PC-3 (cell line): ENCODE measurements around the gene LRRC51. TPM values are rescaled to one million over a fixed set of nuclear protein-coding genes. Genes with fewer than 3 reads are reported as not detected.

ENCODE experiments used
- ATAC-seq: fragments of 200-7000 bp; cut with Tn5 transposase; 2 replicates; pipeline ENCODE4 v1.9.1; 2020; ENCODE audit warnings: mild to moderate bottlenecking, moderate library complexity
- BruUV-seq: library from RNA; stranded (reverse); fragments of 400-500 nt; replicated peaks from 2 replicates; lab custom pipeline; 2021; lab: Mats Ljungman, UMichigan
- CTCF ChIA-PET: fragments of 300-600 bp; sonication (Branson Sonifier 250); formaldehyde crosslinking; loops from one replicate; lab custom pipeline; 2022; ENCODE audit warnings: antibody characterized with exemption; lab: Charles Lee
- POLR2A ChIA-PET: fragments of 300-600 bp; sonication (Branson Sonifier 250); formaldehyde crosslinking; loops from one replicate; lab custom pipeline; 2022; ENCODE audit warnings: antibody characterized with exemption; ENCODE audit not compliant: unreplicated experiment; lab: Charles Lee
- DNase-seq: peaks from one replicate; pipeline ENCODE4 v3.0.0-alpha.2; 2015
- H2AFZ ChIP-seq: fragments of 300-600 bp; sonication (generic); 2 replicates; pipeline ENCODE4 v1.6.0; 2016; ENCODE audit warnings: antibody characterized with exemption, low read length
- H3F3A ChIP-seq: fragments of 300-600 bp; sonication (generic); one replicate; pipeline ENCODE4 v1.6.0; 2017; ENCODE audit warnings: antibody characterized with exemption, low read length, control low read depth, mild to moderate bottlenecking; ENCODE audit not compliant: unreplicated experiment
- H3K27ac ChIP-seq: fragments of 300-600 bp; sonication (generic); 2 replicates; pipeline ENCODE4 v1.5.1; 2016; ENCODE audit warnings: mild to moderate bottlenecking, low read length
- H3K27me3 ChIP-seq: fragments of 300-600 bp; sonication (generic); 2 replicates; pipeline ENCODE4 v1.6.1; 2016; ENCODE audit warnings: low read length, mixed read lengths
- H3K36me3 ChIP-seq: fragments of 300-600 bp; sonication (generic); 2 replicates; pipeline ENCODE4 v1.6.1; 2016; ENCODE audit warnings: low read depth, mixed run types, low read length, mixed read lengths
- H3K4me1 ChIP-seq: fragments of 300-600 bp; sonication (generic); 2 replicates; pipeline ENCODE4 v1.5.1; 2016; ENCODE audit warnings: low read length; ENCODE audit not compliant: insufficient read depth
- H3K4me2 ChIP-seq: fragments of 300-600 bp; sonication (generic); 2 replicates; pipeline ENCODE4 v1.6.0; 2016; ENCODE audit warnings: low read length
- H3K4me3 ChIP-seq: fragments of 300-600 bp; sonication (generic); 2 replicates; pipeline ENCODE4 v1.5.1; 2016; ENCODE audit warnings: mild to moderate bottlenecking, low read length, mixed read lengths
- H3K79me2 ChIP-seq: fragments of 300-600 bp; sonication (generic); 2 replicates; pipeline ENCODE4 v1.6.1; 2017; ENCODE audit warnings: low read length, mixed read lengths
- H3K9ac ChIP-seq: fragments of 300-600 bp; sonication (generic); 2 replicates; pipeline ENCODE4 v1.6.0; 2016; ENCODE audit warnings: mild to moderate bottlenecking, low read length
- H3K9me2 ChIP-seq: fragments of 300-600 bp; sonication (generic); replicated peaks from 2 replicates; pipeline ENCODE4 v1.6.1; 2016; ENCODE audit warnings: mixed run types, low read length, mixed read lengths
- H3K9me3 ChIP-seq: fragments of 300-600 bp; sonication (generic); 2 replicates; pipeline ENCODE4 v1.6.1; 2016; ENCODE audit warnings: low read length, mixed read lengths
- H4K20me1 ChIP-seq: fragments of 300-600 bp; sonication (generic); 2 replicates; pipeline ENCODE4 v1.6.1; 2016; ENCODE audit warnings: low read length, mixed read lengths
- CTCF ChIP-seq: fragments of 300-600 bp; sonication (generic); conservative IDR thresholded peaks from 2 replicates; pipeline ENCODE4 v1.5.1; 2017; ENCODE audit warnings: antibody characterized with exemption, low read depth, mild to moderate bottlenecking, low read length
- EZH2 ChIP-seq: fragments of 300-600 bp; sonication (generic); IDR thresholded peaks from one replicate; pipeline ENCODE4 v1.6.1; 2017; ENCODE audit warnings: antibody characterized with exemption, mild to moderate bottlenecking, low read length; ENCODE audit not compliant: unreplicated experiment
- EZH2phosphoT487 ChIP-seq: fragments of 300-600 bp; sonication (generic); IDR thresholded peaks from 2 replicates; pipeline ENCODE4 v1.6.1; 2018; ENCODE audit warnings: mild to moderate bottlenecking, antibody characterized with exemption, low read length, borderline replicate concordance
- intact Hi-C: fragments of 100-400 bp; cut with micrococcal nuclease; formaldehyde crosslinking; loops from 2 replicates; pipeline ENCODE4 v1.9.0; 2023
- total RNA-seq: library from RNA; depleted of rRNA; stranded (reverse); fragments of >200 nt; gene quantifications from 2 replicates; pipeline ENCODE4 v1.2.3, GENCODE V29; 2014

LRRC51 gene
- total RNA-seq, 1 experiment from 2014 or later: 5.8 TPM

- H3K9ac ChIP-seq: peak overlapping the region; percentile 93
- ATAC-seq: no peak
- no peak for TF ChIP-seq CTCF
- TF ChIP-seq EZH2: no peak
- TF ChIP-seq EZH2phosphoT487: no peak
- peak overlapping the region; percentile 38 for H2AFZ ChIP-seq
- ChIA-PET POLR2A (interaction anchor here (0.6 kb wide), 3 partner anchors 87 to 1059 kb away, joined by 3 to 30 read pairs (median 3); no protein-coding TSS in a partner anchor), CTCF (interaction anchor here (0.6 kb wide), 1 partner anchor 322 kb away, joined by 3 read pairs; no protein-coding TSS in a partner anchor)
- H3K4me3 ChIP-seq: peak overlapping the region; percentile 69
- H3K27me3 ChIP-seq: no peaks in the 10 kb centered on the region
- peak overlapping the region; percentile 88 for H3K27ac ChIP-seq
- H3K9me3 ChIP-seq: no peaks in the 10 kb centered on the region
- no peaks in the 10 kb centered on the region for H3F3A ChIP-seq
- TSS peak; percentile 94 for BruUV-seq
- no peaks in the 10 kb centered on the region for H3K79me2 ChIP-seq
- DNase-seq: no peak
- no peaks in the 10 kb centered on the region for H3K9me2 ChIP-seq
- intact Hi-C loops: loop anchor here (1.0 to 2.0 kb wide), 4 partner anchors 8 to 111 kb away; partner anchors contain the start of genes LAMTOR1, LRRC51 and NUMA1
- peak overlapping the region; percentile 72 for H3K4me2 ChIP-seq
- H3K4me1 ChIP-seq: peaks cover 17% of the 10 kb centered on the region
- no peaks in the 10 kb centered on the region for H4K20me1 ChIP-seq
- H3K36me3 ChIP-seq: no peaks in the 10 kb centered on the region; the same call in 1 of the 2 replicates
Measured at GRCh38 chr11:72111300-72112142, 30.9 kb downstream of the LRRC51 start.

GRCh38 chr11:72112143-72112977 is 31.7 kb downstream of the LRRC51 start, which contains the start of gene ANAPC15:
ANAPC15 (minus strand) TSS chr11:72112695; CDS start chr11:72111276, 1,419 bp downstream.
- TF ChIP-seq EZH2 (no peak), CTCF (no peak), EZH2phosphoT487 (no peak)
- Histone ChIP-seq H3K4me2 (peak within 1 kb of the TSS; percentile 72), H3K79me2 (no peaks in the 10 kb centered on the region), H3F3A (no peaks in the 10 kb centered on the region), H3K27me3 (no peaks in the 10 kb centered on the region), H3K9me2 (no peaks in the 10 kb centered on the region), H3K9ac (peak within 1 kb of the TSS; percentile 93), H3K4me1 (peaks cover 17% of the 10 kb centered on the region), H4K20me1 (no peaks in the 10 kb centered on the region), H3K4me3 (peak within 1 kb of the TSS; percentile 69), H3K9me3 (no peaks in the 10 kb centered on the region), H3K36me3 (no peaks in the 10 kb centered on the region; the same call in 1 of the 2 replicates), H2AFZ (peak within 1 kb of the TSS; percentile 73), H3K27ac (peak within 1 kb of the TSS; percentile 88)
- ChIA-PET POLR2A (interaction anchor here (0.6 kb wide), 3 partner anchors 87 to 1058 kb away, joined by 3 to 30 read pairs (median 3); no protein-coding TSS in a partner anchor), CTCF (interaction anchor here (0.6 kb wide), 1 partner anchor 321 kb away, joined by 3 read pairs; no protein-coding TSS in a partner anchor)
- BruUV-seq: no TSS peak
- peak; percentile 92 for ATAC-seq
- DNase-seq: peak; percentile 100
- intact Hi-C loops: loop anchor here (1.0 to 2.0 kb wide), 4 partner anchors 9 to 110 kb away; partner anchors contain the start of genes LAMTOR1, LRRC51 and NUMA1
